Thyroid gland (tissue), 4 donors: ENCODE measurements around the gene MUC2. TPM values are rescaled to one million over a fixed set of nuclear protein-coding genes. Genes with fewer than 3 reads are reported as not detected.

ENCODE experiments used
- DNase-seq, 2 donors: peaks; one replicate each; pipeline ENCODE4 v3.0.0-alpha.2; 2019
- H3K27ac ChIP-seq, 3 donors: fragments of 200-600 bp; sonication (generic); 1 replicate in 2 of 3; 2 replicates in 1 of 3; pipeline ENCODE4 v1.5.1; 2016 to 2019; ENCODE audit warnings: mild to moderate bottlenecking in 1 of 3, moderate library complexity in 1 of 3
- H3K27me3 ChIP-seq: fragments of 200-600 bp; sonication (generic); one replicate; pipeline ENCODE4 v1.5.1; 2019
- H3K36me3 ChIP-seq, 2 donors: fragments of 200-600 bp; sonication (generic); one replicate each; pipeline ENCODE4 v1.5.1; 2016 to 2019
- H3K4me1 ChIP-seq, 2 donors: fragments of 200-600 bp; sonication (generic); one replicate each; pipeline ENCODE4 v1.5.1; 2017 to 2019
- H3K4me3 ChIP-seq, 3 donors: fragments of 200-600 bp; sonication (generic); replicated peaks in 1 of 3; 1 replicate in 2 of 3; 2 replicates in 1 of 3; pipeline ENCODE4 v1.5.1; 2016; ENCODE audit warnings: mild to moderate bottlenecking in 1 of 3
- H3K9me3 ChIP-seq: fragments of 200-600 bp; sonication (generic); one replicate; pipeline ENCODE4 v1.5.1; 2017
- CTCF ChIP-seq, 6 experiments: fragments of 200-600 bp in 3 of 6; fragments of 450-650 bp in 3 of 6; sonication (generic) in 3 of 6; IDR thresholded peaks; one replicate each; pipeline ENCODE4 v1.5.1; 2016 to 2019; ENCODE audit warnings: antibody characterized with exemption in 6 of 6, mild to moderate bottlenecking in 2 of 6, inconsistent platforms in 1 of 6, moderate library complexity in 1 of 6
- POLR2A ChIP-seq, 2 donors: fragments of 450-650 bp; IDR thresholded peaks; one replicate each; pipeline ENCODE4 v1.6.1; 2017; ENCODE audit warnings: antibody characterized with exemption in 2 of 2, mild to moderate bottlenecking in 2 of 2, moderate library complexity in 1 of 2
- WGBS, 2 donors: methylation state at CpG; one replicate each; pipeline ENCODE4 v1.1.5; 2017; 5-methylcytosine and 5-hydroxymethylcytosine counted together
- intact Hi-C: fragments of 100-400 bp; cut with DNase I; formaldehyde crosslinking; loops from one replicate; pipeline ENCODE4 v1.15.1; 2023
- total RNA-seq, 4 donors: library from RNA; depleted of rRNA; stranded (reverse); fragments of >200 nt; gene quantifications; one replicate each; pipeline ENCODE4 v1.2.3, GENCODE V29; 2016

MUC2 gene
- total RNA-seq, 4 donors from 2014 or later: not detected

GRCh38 chr11:1121813-1122663, 47.4 kb downstream of the MUC2 start:
- intact Hi-C loops: no loop called here
- no peaks in the 10 kb centered on the region for H3K4me1 ChIP-seq
- H3K4me3 ChIP-seq: no peak overlapping the region
- no peaks in the 10 kb centered on the region for H3K9me3 ChIP-seq
- H3K27ac ChIP-seq: no peak overlapping the region
- WGBS, 2 donors: 63 to 75% methylated on average over 7 to 18 of the region's 28 CpGs
- no peaks in the 10 kb centered on the region for H3K36me3 ChIP-seq
- DNase-seq: no peak
- no peak for TF ChIP-seq POLR2A (IDR thresholded peaks at IDR 0.05)
- no peak for TF ChIP-seq CTCF (IDR thresholded peaks at IDR 0.05)
- no peaks in the 10 kb centered on the region for H3K27me3 ChIP-seq

- Histone ChIP-seq H3K27me3 (no peaks in the 10 kb centered on the region), H3K4me3 (no peak overlapping the region), H3K27ac (no peak overlapping the region), H3K9me3 (no peaks in the 10 kb centered on the region), H3K36me3 (no peaks in the 10 kb centered on the region), H3K4me1 (no peaks in the 10 kb centered on the region)
- no peak for DNase-seq
- TF ChIP-seq POLR2A (IDR thresholded peaks at IDR 0.05) (no peak), CTCF (IDR thresholded peaks at IDR 0.05) (no peak)
- WGBS, 2 donors: 63 to 81% methylated on average over 5 of the region's 7 CpGs
- intact Hi-C loops: no loop called here
Measured at GRCh38 chr11:1122664-1123002, 48.0 kb downstream of the MUC2 start.

GRCh38 chr11:1123970-1124369, 49.3 kb downstream of the MUC2 start:
- no peaks in the 10 kb centered on the region for H3K9me3 ChIP-seq
- 59 to 73% methylated on average over 1 of the region's 1 CpG for WGBS, 2 donors
- no peaks in the 10 kb centered on the region for H3K4me1 ChIP-seq
- no peaks in the 10 kb centered on the region for H3K36me3 ChIP-seq
- no peak for TF ChIP-seq CTCF (IDR thresholded peaks at IDR 0.05)
- TF ChIP-seq POLR2A (IDR thresholded peaks at IDR 0.05): no peak
- H3K4me3 ChIP-seq: no peak overlapping the region
- intact Hi-C loops: no loop called here
- no peak for DNase-seq
- H3K27me3 ChIP-seq: no peaks in the 10 kb centered on the region
- no peak overlapping the region for H3K27ac ChIP-seq

Other genes starting within 250 kb of the MUC2 start
- gene CRACR2B, start 247.0 kb upstream of the MUC2 start, total RNA-seq: 10 to 100 TPM in 2 of 4 donors, 1 to 10 TPM in 2; 4.1 to 21.2 (median 12.3) TPM
- 100 to 1,000 TPM; 135 to 326 (median 298) TPM for gene CD151, start 241.9 kb upstream of the MUC2 start, total RNA-seq
- 10 to 100 TPM; 17.9 to 89.2 (median 52.4) TPM for gene POLR2L, start 232.3 kb upstream of the MUC2 start, total RNA-seq
- 100 to 1,000 TPM in 2 of 4 donors, 10 to 100 TPM in 2; 86.1 to 127 (median 107) TPM for gene TSPAN4, start 232.0 kb upstream of the MUC2 start, total RNA-seq
- gene CHID1, start 164.1 kb upstream of the MUC2 start, total RNA-seq: 100 to 1,000 TPM in 2 of 4 donors, 10 to 100 TPM in 2; 75.0 to 144 (median 93.8) TPM
- gene AP2A2, start 149.0 kb upstream of the MUC2 start, total RNA-seq: 10 to 100 TPM; 37.2 to 67.3 (median 54.1) TPM
- gene MUC6, start 38.2 kb upstream of the MUC2 start, total RNA-seq: not detected
- gene MUC5AC, start 83.1 kb downstream of the MUC2 start, total RNA-seq: not detected
- gene MUC5B, start 148.2 kb downstream of the MUC2 start, total RNA-seq: not detected
- gene TOLLIP, start 234.8 kb downstream of the MUC2 start, total RNA-seq: 10 to 100 TPM; 37.1 to 74.4 (median 65.7) TPM